HUDEP-2 (cell line): ENCODE data around the gene SCAMP2.
A peak's percentile ranks its signal among the peaks of the same experiment; 100 is the strongest.

Source experiments
- DNase-seq, 76 experiments: peaks; one replicate each; lab custom pipeline; 2025; ENCODE audit not compliant: unreplicated experiment in 76 of 76; lab: John Stamatoyannopoulos, UW

SCAMP2 gene

DNA sequence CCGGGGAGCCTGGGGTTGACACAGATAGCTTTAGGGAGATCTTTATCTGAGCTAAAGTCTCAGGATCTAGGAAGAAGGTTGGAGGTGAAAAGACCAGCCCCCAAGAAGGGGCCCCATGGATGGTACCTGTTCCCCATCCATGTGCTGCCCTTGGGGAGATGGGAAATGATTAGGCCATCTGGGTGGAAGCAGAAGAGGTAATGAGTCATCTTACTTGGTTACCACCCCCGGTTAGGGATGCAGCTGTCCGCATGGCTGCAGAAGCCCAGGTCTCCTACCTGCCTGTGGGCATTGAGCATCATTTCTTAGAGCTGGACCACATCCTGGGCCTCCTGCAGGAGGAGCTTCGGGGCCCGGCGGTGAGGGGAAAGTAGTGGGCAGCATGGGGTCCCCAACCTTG lies 49.8 kb downstream of the SCAMP2 start:
- no peak for DNase-seq

DNA sequence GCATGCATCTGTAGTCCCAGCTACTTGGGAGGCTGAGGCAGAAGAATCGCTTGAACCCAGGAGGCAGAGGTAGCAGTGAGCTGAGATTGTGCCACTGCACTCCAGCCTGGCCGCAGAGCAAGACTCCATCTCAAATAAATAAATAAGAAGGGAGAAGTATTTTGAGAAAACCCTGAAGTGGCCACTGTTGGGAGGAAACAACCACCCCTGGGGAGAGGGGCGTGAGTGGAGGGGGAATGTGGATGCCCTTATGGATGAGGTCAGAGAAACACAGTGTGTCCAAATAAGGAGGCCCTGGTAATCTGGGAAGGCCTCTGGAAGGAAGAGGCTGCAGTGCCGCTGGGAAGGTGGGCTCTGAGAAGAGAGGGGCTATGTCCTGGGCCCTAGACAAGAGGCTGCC lies 50.9 kb downstream of the SCAMP2 start:
- no peak for DNase-seq

DNA sequence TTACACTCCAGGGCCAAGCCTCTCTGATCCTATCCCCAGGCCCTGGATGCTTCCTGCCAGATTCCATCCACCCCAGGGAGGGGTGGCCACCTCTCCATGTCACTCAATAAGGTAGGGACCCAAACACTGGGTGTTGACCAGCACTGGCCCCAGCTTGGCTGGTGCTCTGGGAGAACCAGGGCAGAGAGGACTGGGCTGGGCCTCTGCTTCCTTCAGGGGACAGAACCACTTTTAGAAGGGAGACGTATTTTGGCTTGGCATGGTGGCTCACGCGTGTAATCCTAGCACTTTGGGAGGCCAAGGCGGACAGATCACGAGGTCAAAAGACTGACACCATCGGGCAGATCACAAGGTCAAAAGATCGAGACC lies 51.4 kb downstream of the SCAMP2 start:
- no peak for DNase-seq

DNA sequence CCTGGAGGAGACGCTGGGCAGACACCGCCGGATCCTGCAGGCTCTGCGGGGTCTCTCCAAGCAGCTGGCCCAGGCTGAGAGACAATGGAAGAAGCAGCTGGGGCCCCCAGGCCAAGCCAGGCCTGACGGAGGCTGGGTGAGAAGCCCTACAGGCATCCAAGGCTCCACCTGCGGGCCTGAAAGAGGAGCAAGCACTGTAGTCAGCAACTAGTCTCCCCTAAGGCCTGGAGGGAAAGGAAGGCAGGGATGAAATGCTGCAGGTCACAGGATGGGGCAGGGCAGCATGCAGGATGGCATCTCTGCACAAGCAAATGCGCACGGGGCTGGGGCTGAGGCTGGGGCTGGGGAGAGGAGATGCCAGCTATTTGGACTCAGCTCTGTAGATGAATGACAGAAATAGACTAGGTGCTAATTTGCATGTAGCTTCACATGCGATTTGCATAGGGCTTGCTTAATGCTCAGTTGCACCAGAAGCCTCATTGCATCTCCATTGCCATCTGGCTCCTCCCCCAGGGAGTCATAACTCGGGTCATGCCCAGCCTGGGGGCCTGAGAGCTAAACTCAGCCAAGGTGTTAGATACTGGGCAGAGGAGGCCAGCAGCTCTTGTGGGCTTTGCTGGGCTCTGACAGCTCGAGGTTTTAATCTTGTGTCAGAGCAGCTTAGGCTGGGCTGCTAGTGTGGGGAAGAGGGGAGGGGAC lies 51.9 kb downstream of the SCAMP2 start:
- DNase-seq: no peak

DNA sequence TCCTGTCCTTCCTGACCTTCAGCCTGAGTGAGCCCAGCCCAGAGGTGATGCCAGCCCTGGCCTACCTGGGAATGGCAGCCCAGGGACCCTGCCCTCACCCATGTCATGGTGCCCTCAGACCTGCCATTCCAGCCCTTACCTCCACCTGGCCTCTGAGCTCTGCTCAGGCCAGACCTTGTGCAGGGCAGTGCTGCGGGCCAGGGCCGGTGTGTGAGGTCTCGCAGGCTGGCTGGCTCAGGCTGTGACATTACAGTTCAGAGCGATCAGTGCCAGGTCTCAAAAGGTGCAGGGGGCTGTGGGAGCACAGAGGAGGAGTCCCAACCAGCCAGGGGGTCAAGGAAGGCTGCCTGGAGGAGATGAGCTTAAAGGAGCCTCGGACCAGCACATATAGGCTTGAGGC lies 53.1 kb downstream of the SCAMP2 start:
- DNase-seq: no peak

DNA sequence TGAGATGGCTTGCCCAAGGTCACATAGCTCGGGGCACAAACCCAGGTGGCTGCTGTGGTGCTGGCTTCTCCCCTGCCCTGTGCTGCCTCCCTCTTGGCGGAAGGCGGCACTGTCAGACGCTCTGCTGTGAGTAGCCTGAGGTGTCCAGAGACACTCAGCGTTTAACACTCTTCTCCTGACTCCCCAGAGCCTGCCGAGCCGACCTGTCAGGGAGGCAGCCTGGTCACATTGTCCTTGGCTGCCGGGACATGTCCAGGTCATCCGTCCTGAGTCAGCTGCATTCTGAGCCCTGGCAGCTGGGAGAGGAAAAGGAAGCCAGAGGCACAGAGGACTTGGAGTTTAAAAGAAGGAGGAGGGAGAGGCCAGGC lies 55.8 kb downstream of the SCAMP2 start:
- peak in 11 of 76 experiments; percentile 7 to 43 (median 18) for DNase-seq

GRCh38 chr15:74816624-74817369 lies 56.4 kb downstream of the SCAMP2 start:
- DNase-seq: no peak

GRCh38 chr15:74815961-74816360 lies 57.2 kb downstream of the SCAMP2 start:
- no peak for DNase-seq

GRCh38 chr15:74815121-74815934 lies 57.8 kb downstream of the SCAMP2 start:
- DNase-seq: no peak

- DNase-seq: no peak
Observed at GRCh38 chr15:74812533-74812932, 60.6 kb downstream of the SCAMP2 start, which contains the start of gene LMAN1L. Gene LMAN1L, plus strand, starts transcription at chr15:74812835. Its CDS starts 20 bp downstream, at chr15:74812855.

DNA sequence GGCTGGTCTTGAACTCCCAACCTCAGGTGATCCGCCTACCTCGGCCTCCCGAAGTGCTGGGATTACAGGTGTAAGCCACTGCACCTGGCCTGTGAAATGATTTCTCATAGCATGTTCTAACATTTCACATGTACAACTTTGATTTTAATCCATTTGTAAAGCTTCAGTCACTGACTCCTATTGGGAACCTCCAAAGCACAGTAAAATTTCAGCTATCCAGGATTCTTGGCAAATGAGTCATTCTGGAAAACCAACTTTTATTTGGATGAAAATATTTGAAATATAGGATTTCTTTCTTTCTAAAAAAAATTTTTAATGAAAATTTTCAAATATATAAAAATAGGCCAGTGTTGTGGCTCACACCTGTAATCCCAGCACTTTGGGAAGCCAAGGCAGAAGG lies 63.2 kb downstream of the SCAMP2 start:
- no peak for DNase-seq

GRCh38 chr15:74809242-74809641 lies 63.9 kb downstream of the SCAMP2 start:
- no peak for DNase-seq

GRCh38 chr15:74808840-74809229 lies 64.3 kb downstream of the SCAMP2 start:
- no peak for DNase-seq

- no peak for DNase-seq
Observed at GRCh38 chr15:74808078-74808839, 64.9 kb downstream of the SCAMP2 start.

- no peak for DNase-seq
Observed at GRCh38 chr15:74807282-74807681, 65.9 kb downstream of the SCAMP2 start.

GRCh38 chr15:74804935-74805334 lies 68.2 kb downstream of the SCAMP2 start:
- no peak for DNase-seq

DNA sequence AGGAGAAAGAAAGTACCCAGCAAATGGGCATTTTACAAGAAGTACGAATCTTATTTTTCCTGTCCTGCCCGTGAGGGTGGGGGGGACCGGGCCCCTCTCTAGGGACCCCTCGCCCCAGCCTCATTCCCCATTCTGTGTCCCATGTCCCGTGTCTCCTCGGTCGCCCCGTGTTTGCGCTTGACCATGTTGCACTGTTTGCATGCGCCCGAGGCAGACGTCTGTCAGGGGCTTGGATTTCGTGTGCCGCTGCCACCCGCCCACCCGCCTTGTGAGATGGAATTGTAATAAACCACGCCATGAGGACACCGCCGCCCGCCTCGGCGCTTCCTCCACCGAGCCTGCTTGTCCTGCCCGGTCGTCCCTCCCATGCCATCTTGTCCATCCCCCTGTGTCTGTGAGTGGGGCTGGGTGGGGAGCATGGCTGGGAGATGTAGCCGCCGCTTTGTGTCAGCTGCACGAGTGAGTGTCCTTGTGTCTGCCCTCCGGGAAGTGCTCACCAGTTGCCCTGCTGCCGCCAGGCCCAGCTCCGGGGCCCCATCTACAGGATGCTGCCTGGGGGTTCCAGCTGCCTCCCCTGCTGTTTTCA lies 70.2 kb downstream of the SCAMP2 start:
- no peak for DNase-seq

- no peak for DNase-seq
Observed at GRCh38 chr15:74802290-74802689, 70.9 kb downstream of the SCAMP2 start.

- DNase-seq: no peak
Observed at GRCh38 chr15:74801311-74801997, 71.7 kb downstream of the SCAMP2 start.

GRCh38 chr15:74800559-74801094 lies 72.5 kb downstream of the SCAMP2 start:
- DNase-seq: no peak
